ENCODE measurements around the gene SSC4D.
"Not testable (repeated sequence)": the region's sequence is repeated elsewhere in the genome, so short reads cannot be mapped to it uniquely, and the experiment has no call there.

The SSC4D gene

DNA sequence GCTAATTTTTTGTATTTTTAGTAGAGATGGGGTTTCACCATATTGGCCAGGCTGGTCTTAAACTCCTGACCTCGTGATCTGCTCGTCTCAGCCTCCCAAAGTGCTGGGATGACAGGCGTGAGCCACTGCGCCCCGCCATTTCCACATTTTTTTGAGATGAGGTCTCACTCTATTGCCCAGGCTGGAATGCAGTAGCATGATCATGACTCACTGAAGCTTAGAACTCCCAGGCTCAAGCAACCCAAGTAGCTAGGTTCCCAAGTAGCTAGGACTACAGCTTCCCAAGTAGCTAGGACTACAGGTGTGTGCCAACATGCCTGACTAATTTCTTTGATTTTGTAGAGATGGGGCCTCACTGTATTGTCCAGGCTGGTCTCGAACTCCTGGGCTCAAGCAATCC is 11.6 kb upstream of the SSC4D start:
- not testable (repeated sequence) for DNase-seq (ENCODE audit: low spot score)

DNA sequence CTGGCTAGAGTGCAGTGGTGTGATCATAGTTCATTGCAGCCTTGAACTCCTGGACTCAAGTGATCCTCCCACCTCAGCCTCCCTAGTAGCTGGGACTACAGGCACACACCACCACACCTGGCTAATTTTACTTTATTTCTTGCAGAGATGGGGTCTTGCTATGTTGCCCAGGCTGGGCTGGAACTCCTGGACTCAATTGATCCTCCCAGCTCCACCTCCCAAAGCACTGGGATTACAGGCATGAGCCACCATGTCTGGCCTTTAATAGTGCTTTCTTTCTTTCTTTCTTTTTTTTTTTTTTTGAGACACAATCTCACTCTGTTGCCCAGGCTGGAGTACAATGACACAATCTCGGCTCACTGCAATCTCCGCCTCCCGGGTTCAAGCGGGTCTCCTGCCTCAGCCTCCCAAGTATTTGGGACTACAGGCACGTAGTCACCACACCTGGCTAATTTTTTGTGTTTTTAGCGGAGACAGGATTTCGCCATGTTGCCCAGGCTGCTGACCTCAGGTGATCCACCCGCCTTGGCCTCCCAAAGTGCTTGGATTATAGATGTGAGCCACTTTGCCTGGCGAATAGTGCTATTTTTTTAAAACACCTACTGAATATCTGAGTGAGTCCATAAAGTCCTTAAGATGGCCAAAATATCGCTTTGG is 8.3 kb upstream of the SSC4D start:
- DNase-seq (ENCODE audit: low spot score): not testable (repeated sequence)

DNA sequence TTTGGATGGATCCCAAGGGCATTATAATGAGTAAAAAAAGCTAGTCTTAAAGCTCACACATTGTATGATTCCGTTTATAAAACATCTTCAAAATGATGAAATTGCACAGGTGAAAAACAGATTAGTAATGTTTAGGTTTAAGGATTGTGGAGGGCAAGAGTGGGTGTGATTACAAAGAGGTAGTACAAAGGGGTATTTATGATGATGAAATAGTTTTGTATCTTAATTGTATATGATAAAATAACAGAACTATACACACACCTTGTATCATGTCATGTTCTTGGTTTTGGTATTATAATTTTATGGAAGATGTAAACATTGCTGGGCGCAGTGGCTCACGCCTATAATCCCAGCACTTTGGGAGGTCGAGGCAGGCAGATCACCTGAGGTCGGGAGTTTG is 2.8 kb upstream of the SSC4D start:
- no peak for DNase-seq (ENCODE audit: low spot score)

DNA sequence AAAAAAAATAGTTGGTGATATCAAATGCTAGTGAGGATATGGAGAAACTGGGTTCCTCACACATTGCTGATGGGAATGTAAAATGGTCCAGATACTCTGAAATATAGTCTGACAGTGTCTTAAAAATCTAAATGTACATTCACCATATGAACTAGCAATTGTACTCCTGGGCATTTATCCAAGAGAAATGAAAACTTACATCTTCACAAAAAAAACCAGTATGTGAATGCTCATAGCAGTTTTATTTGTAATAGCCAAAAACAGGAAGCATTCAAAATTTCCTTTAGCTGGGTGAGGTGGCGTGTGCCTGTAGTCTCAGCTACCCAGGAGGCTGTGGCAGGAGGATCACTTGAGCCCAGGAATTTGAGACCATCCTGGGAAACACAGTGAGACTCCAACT is 2.1 kb upstream of the SSC4D start:
- DNase-seq (ENCODE audit: low spot score): no peak

DNA sequence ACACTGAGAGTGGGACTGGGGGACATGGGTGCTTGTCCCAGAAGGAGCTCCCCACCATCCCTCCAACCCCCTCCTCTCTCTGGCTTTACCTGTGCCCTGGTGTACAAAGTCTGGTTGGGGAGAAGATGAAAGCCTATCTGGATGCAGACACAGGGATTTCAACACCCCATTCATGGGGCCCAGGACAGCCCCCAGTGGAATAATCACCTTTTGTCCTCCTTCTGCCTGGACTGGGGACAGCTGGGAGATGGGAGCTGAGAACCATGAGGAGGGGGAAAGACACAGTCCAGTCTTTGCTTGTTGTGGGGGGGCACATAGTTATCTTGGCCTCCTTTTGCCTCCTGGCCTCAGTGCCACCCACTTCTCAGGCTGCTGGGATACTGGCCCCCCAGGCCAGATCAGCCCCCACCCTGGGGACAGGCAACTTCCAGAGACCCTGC is 1.4 kb downstream of the SSC4D start:
- no peak for DNase-seq (ENCODE audit: low spot score)

DNA sequence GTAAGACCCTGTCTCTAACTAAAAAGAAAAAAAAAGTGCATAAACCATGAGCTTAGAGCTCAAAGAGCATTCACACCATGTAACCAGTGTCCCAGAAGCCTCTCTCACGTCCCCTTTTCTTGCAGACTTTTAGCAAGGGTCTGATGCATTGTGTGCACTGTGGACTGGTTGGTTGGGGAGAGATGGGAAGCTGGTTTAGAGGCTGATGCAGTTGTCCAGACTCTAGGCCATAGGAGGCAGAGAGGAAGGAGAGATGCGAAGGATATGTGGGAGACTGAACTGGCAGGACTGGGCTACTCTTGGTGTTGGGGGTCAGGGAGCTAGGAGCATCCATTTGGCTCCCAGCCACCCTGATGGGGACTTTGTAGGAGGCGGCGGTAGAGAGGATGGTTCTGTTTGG is 1.8 kb downstream of the SSC4D start:
- no peak for DNase-seq (ENCODE audit: low spot score)

DNA sequence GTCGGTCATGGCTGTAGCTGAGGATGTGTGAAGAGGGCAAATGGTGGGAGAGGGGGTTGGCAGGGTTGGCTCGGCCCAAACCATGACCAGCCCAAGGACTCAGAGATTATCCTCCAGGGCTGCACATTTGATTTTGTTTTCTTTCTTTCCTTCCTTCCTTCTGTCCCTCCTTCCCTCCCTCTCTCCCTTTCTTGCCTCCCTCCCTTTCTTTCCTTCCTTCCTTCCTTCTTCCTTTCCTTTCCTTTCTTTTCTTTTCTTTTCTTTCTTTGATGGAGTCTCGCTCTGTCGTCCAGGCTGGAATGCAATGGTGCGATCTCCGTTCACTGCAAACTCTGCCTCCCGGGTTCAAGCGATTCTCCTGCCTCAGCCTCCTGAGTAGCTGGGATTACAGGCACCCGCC is 3.8 kb downstream of the SSC4D start:
- no peak for DNase-seq (ENCODE audit: low spot score)

DNA sequence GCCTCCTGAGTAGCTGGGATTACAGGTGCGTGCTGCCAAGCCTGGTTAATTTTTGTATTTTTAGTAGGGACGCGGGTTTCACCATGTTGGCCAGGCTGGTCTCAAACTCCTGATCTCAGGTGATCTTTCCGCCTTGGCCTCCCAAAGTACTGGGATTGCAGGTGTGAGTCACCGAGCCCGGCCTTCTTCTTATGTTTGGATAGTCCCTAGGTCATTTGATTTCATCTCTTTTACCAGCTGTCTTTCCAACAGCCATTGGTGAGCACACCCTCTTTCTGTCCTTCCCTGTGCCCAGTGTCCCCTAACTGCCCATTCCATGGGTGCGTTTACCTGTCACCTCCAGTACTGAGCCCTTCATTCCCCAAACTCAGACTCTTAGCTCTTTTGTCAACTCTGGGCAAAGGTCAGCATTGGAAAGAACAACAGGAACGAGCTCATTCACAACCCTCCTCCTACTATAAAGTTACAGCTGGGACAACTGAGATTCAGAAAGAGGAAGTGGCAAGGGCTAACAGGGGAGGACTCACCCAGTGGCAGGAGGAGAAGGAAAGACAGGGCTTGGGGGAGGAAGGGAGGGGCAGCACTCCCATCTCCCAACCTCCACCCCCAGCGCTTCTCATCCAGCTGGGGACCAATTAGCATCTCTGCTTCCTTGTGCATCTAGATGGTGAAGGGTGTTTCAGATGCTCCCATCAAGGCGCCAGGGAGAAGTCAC is 5.6 kb downstream of the SSC4D start:
- DNase-seq (ENCODE audit: low spot score): no peak

DNA sequence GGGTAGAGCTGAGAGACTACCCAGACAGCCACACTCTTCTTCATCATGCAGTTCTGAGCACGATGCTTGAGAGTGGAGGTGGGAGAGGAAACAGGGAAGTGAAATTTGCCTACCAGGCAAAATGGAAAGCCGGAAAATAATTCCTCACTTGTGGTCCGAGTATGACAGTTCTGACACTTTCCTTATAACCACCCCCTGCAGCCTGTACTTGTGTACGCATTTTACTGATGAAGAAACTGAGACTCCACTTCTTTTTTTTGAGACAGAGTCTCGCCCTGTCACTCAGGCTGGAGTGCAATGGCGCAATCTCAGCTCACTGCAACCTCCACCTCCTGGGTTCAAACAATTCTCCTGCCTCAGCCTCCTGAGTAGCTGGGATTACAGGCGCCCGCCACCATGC is 6.4 kb downstream of the SSC4D start:
- DNase-seq (ENCODE audit: low spot score): not testable (repeated sequence)

DNA sequence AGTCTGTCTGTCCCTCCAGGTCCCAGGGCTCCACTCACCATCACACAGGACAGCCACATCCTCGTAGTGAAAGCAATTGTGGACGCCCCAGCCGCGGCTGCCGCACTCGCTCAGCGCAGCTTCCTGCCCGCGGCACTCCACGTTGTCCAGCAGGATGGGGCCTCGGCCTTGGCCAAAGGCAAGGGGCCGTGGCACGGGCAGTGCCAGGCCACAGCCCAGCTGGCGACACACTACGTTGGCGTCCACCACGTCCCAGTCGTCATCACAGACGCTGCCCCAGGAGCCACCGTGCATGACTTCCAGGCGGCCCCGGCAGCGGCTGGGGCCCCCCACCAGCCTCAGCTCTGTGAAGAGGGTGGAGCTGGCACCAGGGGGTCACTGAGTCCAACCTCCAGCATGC is 9.2 kb downstream of the SSC4D start:
- DNase-seq (ENCODE audit: low spot score): no peak

DNA sequence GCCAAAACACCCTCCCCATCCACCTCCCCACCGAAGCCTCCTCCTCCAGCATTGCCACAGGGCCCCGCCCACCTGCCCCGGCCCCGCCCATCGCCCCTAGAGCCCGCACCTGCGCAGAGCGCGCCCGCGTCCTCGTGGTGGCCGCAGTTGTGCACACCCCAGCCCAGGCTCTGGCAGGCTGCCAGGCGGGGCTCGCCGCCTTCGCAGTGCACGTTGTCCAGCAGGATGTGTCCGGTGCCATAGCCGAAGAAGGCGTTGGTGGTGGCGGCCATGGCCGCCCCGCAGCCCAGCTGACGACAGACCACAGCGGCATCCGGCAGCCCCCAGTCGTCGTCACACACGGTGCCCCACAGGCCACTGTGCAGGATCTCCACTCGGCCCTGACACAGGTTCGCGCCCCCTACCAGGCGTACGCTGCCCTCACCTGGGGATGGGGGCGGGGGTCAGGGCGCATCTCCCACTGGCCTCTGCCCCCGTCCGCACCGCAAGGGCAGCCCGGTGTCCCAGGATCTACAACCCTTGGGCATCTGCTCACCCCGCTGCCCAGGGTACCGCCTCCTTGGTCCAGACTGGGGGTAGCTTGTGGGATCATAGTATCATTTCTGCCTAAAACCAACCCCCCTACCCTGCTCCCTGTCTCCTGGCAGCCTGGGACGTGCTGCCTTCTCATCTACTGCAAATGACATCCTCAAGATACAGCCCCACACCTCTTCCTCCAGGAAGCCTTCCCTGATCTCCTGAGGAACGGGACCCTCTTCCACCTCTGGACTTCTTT is 11.9 kb downstream of the SSC4D start:
- peak; percentile 74 for DNase-seq (ENCODE audit: low spot score)

DNA sequence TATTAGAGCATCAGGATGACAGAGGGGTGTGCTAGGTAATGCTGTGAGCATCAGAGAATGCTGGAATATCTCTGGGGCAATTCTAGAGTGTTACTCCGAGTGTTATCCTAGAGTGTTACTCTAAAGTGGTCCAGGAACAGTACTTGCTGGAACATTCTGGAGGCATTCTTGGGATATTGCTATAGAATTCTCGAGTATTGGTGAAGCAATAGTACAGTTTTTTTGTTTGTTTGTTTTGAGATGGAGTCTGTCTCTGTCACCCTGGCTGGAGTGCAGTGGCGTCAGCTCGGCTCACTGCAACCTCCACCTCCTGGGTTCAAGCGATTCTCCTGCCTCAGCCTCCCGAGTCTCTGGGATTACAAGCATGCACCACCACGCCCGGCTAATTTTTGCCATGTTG is 12.6 kb downstream of the SSC4D start:
- no peak for DNase-seq (ENCODE audit: low spot score)

DNA sequence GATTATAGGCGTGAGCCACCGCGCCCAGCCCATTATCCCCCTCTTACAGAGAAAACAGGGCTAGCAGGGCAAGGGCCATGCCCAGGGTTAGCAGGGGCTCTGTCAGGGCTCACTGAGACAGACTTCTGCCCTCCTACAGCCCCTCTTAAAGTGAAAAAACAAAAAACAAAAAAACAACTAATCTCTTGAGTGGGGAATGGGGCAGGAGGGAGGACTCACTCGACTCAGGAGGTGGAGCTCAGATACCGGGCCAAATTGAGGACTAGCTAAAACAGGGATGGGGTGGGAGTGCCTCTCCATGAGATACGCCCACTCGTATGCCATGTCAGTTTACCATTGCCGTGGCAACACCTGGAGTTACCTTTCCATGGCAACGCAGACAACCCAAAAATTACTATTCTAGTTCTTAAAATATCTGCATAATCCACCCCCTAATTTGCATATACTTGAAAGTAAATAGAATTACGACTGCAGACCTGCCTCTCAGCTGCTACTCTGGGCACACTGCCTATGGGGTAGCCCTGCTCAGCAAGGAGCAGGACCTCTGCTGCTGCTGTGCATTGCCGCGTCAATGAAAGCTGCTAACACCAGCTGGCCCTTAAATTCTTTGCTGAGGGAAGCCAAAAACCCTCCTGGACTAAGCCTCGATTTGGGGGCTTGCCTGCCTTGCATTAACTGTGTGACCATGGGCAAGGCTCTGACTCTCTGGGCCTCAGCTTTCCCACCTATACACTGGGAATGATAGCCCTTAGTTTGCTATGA is 13.4 kb downstream of the SSC4D start:
- DNase-seq (ENCODE audit: low spot score): no peak

DNA sequence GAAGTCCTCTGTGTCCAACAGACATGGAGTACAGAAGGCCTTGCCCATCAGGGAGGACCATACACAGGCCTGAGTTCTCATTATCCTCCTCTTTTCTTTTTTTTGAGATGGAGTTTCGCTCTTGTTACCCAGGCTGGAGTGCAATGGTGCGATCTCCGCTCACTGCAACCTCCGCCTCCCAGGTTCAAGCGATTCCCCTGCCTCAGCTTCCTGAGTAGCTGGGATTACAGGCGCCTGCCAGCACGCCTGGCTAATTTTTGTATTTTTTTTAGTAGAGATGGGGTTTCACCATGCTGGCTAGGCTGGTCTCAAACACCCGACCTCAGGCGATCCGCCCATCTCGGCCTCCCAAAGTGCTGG is 13.9 kb downstream of the SSC4D start:
- not testable (repeated sequence) for DNase-seq (ENCODE audit: low spot score)

DNA sequence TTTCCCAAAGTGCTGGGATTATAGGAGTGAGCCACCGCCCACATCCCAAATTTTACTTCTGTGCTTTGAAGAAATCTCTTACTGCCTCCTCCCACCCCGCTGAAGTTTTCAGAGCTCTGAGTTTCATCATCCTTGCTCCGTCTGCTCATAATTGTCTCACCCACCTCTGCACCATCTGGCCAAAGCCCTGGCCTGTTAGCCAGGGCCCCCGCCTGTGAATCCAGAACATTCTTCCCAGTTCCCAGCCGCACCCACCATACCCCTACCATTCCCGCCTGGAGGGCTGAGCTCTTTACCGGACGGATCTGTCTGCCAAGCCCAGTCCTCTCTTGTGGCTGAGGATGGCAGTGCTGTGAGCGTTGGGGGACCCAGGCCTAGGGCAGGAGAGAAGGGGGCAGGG is 14.5 kb downstream of the SSC4D start:
- no peak for DNase-seq (ENCODE audit: low spot score)

DNA sequence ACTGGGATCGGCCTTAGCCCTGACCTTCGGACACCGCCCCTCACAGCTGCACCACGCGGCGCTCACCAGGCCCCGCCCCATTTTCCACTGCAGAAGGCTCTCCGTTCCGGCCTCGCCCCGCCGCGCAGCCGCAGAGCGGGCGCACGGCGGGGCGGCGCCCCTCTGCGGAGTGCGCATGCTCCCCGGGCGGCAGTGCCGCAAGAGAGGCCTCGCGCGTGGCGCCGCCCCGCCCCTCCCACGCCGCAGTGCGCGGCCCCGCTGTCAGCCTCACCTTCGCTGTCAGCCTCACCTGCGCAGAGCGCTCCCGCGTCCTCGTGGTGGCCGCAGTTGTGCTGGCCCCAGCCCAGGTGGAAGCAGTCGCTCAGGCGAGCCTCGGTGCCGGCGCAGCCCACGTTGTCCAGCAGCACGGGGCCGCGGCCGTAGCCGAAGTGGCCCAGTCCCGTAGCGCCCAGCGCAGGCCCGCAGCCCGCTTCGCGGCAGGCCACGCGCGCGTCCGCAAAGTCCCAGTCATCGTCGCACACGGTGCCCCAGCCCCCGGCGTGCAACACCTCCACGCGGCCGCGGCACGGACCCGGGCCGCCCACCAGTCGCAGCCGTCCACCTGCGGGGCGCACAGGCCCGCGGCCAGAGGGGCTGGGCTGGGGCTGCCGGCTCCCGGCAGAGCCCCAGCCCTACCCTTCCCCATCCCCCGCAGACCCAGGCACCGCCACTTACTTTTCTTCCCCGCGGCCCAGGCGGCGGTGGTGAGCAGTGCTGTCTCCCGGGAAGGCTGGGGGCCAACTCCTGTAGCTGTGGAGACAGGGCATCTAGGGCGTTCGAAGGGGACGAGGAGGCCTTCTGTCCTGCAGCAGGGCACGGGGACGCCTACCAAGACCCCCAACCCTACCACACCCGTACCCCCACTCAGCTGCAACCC is 16.1 kb downstream of the SSC4D start:
- peak; percentile 97 for DNase-seq (ENCODE audit: low spot score)

DNA sequence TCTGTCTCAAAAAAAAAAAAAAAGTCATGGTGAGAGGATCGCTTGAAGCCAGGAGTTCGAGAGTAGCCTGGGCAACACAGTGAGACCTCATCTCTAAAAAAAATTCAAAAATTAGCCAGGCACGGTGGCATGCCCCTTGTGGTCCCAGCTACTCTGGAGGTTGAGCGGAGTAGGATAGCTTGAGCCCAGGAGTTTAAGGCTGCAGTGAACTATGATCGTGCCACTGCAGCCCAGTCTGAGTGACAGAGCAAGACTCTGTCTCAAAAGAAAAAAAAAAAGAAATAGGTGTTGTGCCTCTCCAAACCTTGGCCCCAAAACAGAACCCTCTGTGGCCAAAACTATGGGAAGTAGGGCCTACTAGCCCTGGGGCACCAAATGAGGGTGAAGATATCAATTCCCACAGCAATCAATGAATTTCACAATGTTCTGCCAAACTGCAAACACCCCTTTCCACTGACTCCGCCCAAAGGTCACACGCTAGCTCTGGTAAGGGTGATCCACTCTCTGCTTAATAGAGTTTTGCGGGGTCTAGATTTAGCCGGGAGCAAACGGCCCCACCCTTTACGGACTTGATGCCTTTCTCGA is 16.9 kb downstream of the SSC4D start:
- DNase-seq (ENCODE audit: low spot score): no peak

DNA sequence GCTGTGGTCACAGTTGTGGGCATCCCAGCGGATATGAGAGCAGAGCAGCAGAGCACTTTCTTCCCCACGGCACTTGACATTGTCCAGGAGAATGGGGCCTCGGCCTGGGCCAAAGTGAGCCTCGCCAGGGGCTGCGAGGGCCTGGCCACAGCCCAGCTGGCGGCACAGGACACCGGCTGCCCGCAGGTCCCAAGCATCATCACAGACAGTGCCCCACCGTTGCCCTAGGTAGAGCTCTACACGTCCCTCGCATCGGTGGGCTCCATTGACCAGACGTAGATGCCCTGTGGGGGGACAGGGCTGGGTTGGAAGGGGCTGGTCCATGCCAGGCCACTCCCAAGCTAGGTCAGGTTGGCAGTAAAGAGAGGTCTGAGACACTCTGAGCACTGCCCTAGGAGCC is 19.4 kb downstream of the SSC4D start:
- no peak for DNase-seq (ENCODE audit: low spot score)

DNA sequence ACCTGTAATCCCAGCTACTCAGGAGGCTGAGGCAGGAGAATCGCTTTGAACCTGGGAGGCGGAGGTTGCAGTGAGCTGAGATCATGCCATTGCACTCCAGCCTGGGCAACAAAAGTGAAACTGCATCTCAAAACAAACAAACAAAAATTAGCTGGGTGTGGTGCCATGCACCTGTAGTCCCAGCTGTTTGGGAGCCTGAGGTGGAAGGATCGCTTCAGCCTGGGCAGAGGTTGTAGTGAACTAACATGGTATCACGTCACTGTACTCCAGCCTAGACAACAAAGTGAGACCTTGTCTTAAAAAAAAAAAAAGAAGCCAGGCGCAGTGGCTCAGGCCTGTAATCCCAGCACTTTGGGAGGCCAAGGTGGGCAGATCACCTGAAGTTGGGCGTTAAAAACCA is 21.7 kb downstream of the SSC4D start:
- not testable (repeated sequence) for DNase-seq (ENCODE audit: low spot score)

DNA sequence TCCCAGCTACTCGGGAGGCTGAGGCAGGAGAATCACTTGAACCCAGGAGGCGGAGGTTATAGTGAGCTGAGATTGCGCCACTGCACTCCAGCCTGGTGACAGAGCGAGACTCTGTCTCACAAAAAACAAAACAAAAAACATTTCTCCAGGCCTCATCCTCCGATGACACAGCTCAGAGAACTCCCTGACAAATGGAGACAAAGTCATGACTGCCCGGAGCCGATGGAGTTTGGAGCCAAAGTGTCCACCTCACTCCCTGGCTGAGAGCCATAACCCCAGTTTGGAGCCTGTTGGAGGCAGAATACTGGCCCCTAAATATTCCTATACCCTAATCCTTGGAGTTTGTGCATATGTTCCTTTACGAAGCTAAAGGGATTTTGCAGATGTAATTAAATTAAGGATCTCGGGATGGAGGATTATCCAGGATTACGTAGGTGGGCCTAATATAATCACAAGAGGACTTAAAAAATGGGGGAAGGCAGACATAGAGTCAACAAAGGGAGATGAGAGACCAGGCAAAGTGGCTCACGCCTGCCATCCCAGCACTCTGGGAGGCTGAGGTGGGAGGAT is 22.7 kb downstream of the SSC4D start:
- no peak for DNase-seq (ENCODE audit: low spot score)
